Natural killer cell treated with Interleukin-12 subunit alpha and Interleukin-12 subunit beta and Interleukin-15 and Interleukin-18, amount 100 ng/mL, for 72 hours (primary cell): ENCODE measurements around the gene MYO9B. TPM values are rescaled to one million over a fixed set of nuclear protein-coding genes. Genes with fewer than 3 reads are reported as not detected.

Source experiments
- total RNA-seq, 2 donors: library from RNA; stranded (reverse); gene quantifications; one replicate each; pipeline ENCODE4 v1.2.3, GENCODE V29; 2022

The MYO9B gene
- total RNA-seq, 2 donors from 2014 or later = 251 to 283 TPM

Other genes starting within 250 kb of the MYO9B start
- 10 to 100 TPM; 33.0 to 53.2 TPM for gene SIN3B, start 246.4 kb upstream of the MYO9B start, total RNA-seq
- gene F2RL3, start 186.8 kb upstream of the MYO9B start, total RNA-seq = 1 to 10 TPM; 1.5 to 2.0 TPM
- gene CPAMD8, start 49.0 kb upstream of the MYO9B start, total RNA-seq = under 1 TPM; 0.39 to 0.81 TPM
- 10 to 100 TPM; 25.6 to 46.1 TPM for gene HAUS8, start 325 bp upstream of the MYO9B start, total RNA-seq
- 10 to 100 TPM; 25.9 to 28.7 TPM for gene USE1, start 139.6 kb downstream of the MYO9B start, total RNA-seq
- 10 to 100 TPM; 14.7 to 31.9 TPM for gene OCEL1, start 150.4 kb downstream of the MYO9B start, total RNA-seq
- gene NR2F6, start 170.1 kb downstream of the MYO9B start, total RNA-seq = 10 to 100 TPM in 1 of 2 donors, 1 to 10 TPM in 1; 2.7 to 12.2 TPM
- gene USHBP1, start 189.0 kb downstream of the MYO9B start, total RNA-seq = not detected
- 100 to 1,000 TPM in 1 of 2 donors, 10 to 100 TPM in 1; 90.1 to 143 TPM for gene BABAM1, start 191.7 kb downstream of the MYO9B start, total RNA-seq
- gene ANKLE1, start 206.1 kb downstream of the MYO9B start, total RNA-seq = 10 to 100 TPM in 1 of 2 donors, 1 to 10 TPM in 1; 2.0 to 34.6 TPM
- 1 to 10 TPM; 6.5 to 6.8 TPM for gene ABHD8, start 227.6 kb downstream of the MYO9B start, total RNA-seq
- gene MRPL34, start 230.1 kb downstream of the MYO9B start, total RNA-seq = 100 to 1,000 TPM in 1 of 2 donors, 10 to 100 TPM in 1; 61.4 to 106 TPM
- gene DDA1, start 233.8 kb downstream of the MYO9B start, total RNA-seq = 10 to 100 TPM; 57.7 to 68.3 TPM